ENCODE results near the gene CDY1.
"Not testable (repeated sequence)": the region's sequence is repeated elsewhere in the genome, so short reads cannot be mapped to it uniquely, and the experiment has no call there.

Gene CDY1, protein sequence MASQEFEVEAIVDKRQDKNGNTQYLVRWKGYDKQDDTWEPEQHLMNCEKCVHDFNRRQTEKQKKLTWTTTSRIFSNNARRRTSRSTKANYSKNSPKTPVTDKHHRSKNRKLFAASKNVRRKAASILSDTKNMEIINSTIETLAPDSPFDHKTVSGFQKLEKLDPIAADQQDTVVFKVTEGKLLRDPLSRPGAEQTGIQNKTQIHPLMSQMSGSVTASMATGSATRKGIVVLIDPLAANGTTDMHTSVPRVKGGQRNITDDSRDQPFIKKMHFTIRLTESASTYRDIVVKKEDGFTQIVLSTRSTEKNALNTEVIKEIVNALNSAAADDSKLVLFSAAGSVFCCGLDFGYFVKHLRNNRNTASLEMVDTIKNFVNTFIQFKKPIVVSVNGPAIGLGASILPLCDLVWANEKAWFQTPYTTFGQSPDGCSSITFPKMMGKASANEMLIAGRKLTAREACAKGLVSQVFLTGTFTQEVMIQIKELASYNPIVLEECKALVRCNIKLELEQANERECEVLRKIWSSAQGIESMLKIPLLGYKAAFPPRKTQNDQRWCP

GRCh38 chrY:25621817-25622216, at the start of gene CDY1:
Gene CDY1 (plus strand): TSS chrY:25622117. CDS start chrY:25622443, 326 bp downstream.
- DNase-seq: not testable (repeated sequence)

DNA sequence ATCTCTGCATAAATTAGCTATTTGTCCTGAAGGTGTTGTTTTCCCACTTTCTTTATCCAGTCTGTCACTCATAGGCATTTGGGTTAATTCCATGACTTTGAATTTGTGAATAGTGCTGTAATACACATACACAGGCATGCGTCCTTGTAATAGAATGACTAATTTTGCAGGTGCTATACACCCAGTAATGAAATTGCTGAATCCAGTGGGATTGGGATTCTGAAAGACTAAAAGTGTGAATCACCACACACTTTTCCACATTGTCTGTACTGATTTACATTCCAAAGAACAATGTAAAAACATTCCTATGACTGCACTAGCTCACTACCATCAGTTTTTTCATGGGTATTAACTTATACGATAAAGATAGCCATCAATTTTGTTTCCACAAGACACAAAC, 28.6 kb upstream of the CDY1 start:
- not testable (repeated sequence) for DNase-seq

DNA sequence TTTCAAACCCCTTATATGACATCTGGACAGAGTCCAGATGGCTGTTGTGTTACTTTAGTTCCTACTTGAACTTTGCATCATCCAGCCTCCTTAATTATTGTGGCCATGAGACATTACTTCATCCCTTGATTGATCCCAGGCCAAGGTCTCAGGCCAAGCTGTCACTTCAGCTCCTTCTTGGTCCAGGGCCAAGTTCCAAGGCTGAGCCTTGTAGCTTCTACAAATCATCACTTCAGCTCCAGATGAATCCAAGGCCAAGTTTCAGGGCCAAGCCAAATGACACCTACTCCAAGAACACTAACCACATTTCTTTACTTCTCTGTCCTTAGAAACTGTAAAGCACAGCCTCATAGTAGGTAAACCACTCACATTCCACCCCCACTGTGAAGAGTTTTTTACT, 1.7 kb upstream of the CDY1 start:
- DNase-seq: not testable (repeated sequence)

- DNase-seq: not testable (repeated sequence)
Observed at GRCh38 chrY:25626524-25626923, 4.6 kb downstream of the CDY1 start.

DNA sequence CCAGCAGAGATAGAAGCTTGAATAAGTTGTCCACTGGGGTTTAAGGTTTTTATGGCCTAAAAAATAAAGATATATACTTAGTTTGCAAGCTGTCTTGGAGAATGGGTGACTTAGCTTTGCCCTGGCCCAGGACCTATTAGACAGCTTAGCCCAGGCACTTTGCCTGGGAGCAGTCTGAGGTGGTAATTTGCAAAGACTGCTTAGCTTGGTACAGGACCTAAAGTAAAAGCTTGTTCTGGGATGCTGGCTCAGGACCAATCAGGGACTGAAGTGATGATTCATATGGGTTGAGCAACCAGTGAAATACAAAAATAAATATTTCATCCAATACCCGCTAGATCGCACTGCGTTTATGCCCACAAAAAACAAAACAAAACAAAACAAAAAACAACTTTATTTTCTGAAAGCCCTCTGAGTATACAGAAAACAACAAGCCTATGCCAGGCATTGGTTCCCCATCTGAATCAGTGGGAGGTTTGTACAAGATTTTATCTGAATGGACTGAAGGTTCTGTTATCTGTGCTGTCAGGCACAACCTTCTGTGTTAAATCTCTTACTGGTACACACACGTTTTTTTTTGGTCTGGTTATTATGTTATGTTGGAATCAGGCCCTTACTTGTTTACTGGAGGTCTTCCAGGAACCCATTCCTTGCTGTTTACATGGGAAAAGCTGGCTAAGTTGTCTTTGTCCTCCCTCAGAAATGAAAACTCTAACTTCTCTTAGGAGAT, 8.6 kb downstream of the CDY1 start:
- DNase-seq: not testable (repeated sequence)

DNA sequence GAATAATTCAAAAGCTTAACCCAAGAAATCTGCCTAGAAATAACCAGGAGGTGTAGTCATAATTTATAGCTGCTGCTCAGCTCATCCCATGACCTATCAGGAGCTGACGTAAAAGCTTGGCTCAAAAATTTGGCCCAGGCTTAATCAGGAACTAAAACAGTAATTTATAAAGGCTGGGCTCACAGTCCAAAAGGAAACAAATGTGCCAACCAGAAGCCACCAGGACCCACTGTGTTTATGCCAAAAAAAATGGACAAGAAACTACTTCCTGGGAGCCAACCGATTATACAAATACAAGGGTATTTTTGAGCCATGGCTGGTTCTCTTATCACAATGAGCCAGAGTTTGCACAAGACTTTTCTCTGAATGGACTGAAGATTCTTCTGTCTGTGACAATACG, 17.9 kb downstream of the CDY1 start:
- DNase-seq: not testable (repeated sequence)

GRCh38 chrY:25643024-25643915, 21.4 kb downstream of the CDY1 start:
- not testable (repeated sequence) for DNase-seq
